NCI-H524 treated with DMSO at 0.1 percent for 48 hours (cell line): ENCODE data around the gene AGBL1.

ENCODE experiments used
- DNase-seq: peaks from one replicate; lab custom pipeline; 2025; lab: John Stamatoyannopoulos, UW

The AGBL1 gene

DNA sequence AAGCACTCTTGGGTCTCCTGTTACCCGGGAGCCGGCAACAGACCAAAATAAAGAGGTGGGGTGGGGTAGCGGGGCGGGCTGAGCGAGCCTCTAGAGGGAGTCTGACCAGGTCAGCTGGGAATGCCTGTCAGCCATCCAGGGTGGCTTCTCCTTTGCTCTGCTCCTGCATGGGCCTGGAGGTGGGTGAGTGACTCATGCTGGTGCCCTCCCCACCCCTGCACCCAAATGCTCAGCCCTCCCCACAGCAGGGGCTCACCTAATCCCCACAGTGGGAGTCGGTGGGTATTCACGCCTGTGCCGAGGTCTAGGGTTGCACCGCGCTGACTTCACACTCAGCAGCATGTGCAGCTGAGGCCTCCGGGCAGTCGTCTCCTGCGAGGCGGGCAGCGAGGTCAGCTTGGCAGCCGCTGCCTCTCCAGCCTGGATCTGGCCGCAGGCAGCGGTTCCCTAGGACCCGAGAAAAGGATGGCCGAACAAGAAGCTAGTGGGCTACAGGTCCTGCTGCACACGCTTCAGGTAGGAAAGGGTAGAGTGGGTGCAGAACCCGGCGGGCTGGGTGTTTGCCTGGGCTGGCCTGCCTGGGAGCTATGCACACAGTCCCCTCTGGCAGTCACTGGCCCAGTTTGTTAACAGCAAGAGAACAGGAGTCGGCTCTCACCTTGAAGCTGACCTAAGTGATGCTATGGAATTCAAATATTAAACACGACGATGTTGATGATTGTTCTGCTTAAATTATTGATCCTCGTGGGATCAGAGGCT is at the start of gene AGBL1:
Gene AGBL1, plus strand, starts transcription at position 364 of the 759 bp plus-strand sequence.
- no peak for DNase-seq

DNA sequence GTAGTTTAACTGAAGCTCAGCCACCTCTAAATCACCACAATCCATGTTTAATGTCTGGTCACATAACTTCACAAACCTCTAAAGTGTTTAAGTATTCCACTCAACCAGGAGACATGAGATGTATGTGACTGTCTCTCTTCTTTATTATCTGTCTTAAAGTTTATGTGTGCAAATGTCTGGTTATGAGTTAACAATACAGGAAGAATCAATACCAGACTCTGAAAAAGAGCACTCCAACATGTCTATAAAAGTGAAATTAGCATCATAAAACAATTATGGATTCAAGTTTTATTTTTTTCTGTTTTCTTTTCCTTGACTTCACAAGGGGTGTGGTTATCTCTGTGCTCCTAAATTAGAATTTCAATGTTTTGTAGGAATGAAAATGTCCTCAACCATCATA is 44.8 kb upstream of the AGBL1 start:
- no peak for DNase-seq

DNA sequence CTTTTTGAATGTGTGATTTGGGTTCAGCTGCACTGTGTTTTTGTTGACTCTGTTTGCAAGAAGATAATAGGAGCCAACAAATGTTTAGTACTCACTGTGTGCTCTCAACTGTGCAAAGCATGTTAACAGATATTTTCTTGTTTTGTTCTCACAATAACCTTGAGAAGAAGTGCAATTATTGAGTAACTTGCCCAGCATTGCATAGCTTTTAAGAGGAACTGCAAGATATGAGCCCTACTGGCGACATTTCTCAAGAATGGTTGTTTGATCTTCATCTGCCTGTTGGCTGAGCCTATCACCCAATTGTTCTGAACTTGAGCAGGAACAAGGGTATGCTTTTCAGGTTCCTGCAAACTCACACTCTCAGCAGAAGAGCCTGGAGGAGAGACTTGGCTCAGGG is 43.4 kb upstream of the AGBL1 start:
- no peak for DNase-seq

DNA sequence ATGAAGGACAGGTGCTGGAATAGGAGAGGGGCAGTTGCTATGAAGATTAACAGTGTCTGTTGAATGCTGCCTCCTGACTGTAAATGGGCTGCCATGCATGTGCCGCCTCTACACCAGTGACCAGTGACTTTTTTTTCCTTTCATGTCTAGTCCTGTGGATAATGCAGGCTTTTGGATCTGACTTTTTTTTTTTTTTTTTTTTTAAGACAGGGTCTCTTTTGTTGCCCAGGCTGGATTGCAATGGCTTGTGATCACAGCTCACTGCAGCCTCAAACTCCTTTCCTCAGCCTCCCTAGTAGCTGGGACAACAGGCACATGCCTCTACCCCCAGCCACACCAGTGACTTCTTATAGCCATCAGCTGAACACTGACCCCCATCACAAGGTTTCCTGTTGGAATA is 41.2 kb upstream of the AGBL1 start:
- DNase-seq, result no peak

DNA sequence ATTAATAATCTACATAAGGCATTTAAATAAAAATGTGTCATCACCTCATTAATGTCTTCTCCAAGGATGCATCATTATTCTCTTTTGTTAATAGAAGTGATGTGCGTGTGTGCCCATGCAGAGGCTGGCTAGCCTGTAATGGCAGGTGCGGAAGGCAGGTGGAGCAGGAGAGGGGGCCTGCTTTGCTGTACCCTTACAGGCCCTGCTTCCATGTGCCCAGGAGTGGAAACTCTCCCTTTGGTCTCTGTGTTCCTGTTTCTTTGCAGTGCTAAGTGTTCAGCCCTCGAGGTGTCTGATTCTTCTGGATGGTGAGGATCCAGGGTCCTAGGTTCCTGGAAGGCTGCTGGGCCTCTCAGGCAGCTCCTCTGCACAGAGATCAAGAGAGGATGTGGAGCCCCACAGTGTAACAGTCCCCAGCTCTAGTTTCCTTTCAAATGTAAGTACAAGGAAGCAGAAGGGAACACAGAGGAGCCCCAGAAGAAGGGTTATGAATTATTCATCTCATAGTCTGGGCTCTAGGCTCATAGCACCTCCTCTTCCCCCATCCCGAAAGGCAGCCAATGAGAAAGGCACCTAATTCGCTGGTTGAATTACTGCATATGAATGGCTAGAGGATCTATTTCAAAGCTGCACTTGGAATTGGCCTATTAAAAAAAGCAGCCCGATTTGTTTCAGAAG is 39.2 kb upstream of the AGBL1 start:
- DNase-seq, result no peak

DNA sequence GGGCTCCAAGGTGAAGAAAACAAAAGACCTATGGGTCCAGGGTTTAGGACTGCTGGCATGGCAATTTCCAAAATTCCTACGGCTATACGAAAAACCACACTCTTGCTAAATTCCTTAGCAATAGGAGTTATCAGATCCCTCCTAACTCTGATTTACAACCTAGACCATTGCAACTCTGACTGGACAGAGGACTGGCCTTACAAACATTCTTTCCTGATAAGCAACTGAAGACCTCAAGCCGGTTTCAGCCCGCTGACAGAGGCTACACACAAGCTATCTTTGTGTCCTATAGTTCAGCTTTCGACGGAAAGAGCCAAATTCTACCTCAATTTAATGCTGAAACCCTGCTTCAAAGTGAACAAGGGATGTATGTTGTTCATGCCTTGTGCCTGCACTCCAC is 38.3 kb upstream of the AGBL1 start:
- no peak for DNase-seq

DNA sequence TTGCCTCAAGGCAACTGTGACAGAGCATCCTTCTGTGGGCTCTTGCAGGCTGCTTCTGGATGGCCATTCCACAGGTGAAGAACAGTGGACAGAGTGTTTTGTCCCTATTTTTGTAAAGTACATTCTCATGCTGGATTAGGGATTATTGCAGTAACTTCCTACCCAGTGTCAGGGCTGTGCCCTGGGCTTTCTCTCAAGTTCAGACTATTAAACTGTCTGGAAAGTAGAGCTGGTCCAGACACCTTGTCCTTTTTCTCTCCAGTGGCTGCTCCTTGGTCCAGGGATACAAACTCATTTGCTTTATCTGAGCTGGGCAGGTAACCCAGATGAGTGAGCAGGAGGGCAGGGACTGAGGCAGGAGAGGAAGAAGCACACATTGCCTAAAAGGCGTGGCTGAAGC is 37.4 kb upstream of the AGBL1 start:
- DNase-seq, result no peak

DNA sequence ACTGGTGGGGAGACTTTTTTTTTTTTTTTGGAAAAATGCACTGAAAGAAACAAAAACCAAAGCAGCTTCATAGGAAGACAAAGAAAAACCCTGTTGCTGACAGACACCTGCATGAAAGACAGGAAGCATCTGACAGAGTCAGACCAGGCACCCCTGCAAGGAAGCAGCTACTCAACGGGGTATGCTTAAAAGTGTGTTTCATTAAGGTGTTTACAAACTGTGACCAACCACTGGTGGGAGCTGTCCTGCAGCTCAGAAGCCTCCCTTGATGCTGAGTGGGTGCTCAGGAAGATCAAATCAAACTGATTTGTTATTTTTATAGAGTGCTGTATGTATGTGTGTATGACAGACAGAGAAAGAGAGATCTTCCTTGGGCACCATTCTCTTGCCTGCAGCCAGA is 34.7 kb upstream of the AGBL1 start:
- peak; percentile 26 for DNase-seq

DNA sequence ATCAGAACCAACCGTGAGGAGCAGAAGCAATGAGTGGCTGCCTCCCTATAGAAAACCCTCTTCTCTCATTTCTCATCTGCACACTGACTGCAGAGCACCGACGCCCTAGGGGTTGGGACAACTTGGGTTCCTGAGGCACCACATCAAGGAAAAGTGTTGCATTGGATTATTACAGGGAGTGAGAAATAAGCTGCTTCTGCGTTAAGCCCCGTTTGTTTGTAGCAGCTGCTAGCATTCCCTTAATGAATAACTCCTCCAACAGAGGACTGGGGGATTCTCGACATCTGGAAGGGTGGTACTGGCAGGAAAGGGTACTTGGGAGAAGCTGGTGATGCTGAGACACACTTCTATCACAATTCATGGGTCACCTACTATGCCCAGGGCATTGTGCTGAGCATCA is 25.3 kb upstream of the AGBL1 start:
- peak; percentile 84 for DNase-seq

DNA sequence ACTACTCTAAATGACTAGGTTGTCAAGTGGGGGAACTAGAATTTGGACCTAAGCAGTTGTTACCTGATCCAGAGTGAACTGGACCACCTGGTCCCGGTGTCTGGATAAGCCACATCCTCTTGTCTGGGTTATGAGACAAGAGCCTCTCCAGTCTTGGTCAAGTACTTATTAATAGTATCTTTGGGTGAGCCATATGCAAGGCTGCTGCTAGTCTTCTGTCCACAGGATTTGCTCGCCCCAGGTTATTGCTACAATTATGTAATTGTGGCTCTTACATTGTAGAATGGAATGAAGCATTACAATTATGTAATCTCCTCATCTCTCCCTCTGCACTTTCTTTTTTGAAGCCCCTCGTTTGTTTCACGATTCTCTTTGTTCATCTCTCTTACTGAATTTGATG is 24.0 kb upstream of the AGBL1 start:
- DNase-seq, result peak; percentile 88

DNA sequence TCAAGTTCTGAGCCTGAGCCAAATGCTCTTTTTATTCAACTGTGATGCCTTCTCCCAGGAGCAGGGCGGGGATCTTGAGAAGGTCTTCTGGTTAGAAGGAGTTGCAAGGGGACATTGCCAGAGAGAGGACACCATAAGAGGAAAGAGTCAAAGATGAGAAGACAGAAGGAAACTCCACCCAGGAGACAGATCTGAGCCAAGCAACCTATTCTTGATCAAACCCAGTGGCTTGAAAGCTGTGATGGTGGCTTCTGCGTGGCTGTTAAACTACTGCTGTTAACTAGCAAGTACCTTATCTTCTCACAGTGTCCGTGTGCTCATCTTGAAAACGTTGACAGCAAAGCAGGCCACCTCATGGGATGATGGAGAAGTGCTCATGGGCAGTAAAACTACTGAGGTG is 19.8 kb upstream of the AGBL1 start:
- no peak for DNase-seq

DNA sequence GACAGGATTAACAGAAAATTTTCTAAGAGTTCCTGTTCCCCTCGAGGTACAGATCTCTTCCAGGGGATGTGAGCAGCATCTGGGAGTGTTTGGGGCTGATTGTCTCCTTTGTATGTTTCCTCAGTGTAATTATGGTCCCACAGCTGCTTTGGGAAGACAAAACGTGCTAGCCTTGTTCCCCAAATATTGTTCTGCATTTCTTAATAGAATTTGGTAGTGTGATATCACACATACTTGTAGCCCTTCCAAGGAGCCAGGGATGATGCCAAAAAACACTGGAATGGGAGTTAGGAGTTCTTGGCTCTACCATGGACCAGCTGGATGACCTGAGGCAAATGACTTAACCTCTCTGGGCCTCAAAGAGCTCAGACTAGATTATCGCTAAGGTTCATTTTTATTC is 19.0 kb upstream of the AGBL1 start:
- DNase-seq, result no peak

DNA sequence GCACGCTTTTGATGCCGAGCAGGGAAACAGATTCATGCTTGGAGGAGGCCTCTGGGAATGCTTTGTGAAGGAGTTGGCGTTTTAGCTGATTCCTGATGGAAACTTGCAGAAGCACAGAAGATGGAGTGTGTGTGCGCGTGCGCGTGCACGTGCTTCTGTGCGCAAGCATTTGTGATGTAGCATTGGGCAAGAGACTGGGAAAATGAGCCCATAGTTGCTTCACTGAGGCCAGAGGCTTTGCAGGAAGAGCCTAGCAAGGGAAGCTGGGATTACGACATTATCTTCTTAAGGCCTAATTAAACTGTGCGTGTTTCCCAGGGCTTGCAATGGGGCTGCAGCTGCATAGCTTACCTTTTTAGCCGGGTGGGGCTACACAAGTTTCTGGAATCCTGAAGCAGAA is 18.1 kb upstream of the AGBL1 start:
- DNase-seq, result no peak

DNA sequence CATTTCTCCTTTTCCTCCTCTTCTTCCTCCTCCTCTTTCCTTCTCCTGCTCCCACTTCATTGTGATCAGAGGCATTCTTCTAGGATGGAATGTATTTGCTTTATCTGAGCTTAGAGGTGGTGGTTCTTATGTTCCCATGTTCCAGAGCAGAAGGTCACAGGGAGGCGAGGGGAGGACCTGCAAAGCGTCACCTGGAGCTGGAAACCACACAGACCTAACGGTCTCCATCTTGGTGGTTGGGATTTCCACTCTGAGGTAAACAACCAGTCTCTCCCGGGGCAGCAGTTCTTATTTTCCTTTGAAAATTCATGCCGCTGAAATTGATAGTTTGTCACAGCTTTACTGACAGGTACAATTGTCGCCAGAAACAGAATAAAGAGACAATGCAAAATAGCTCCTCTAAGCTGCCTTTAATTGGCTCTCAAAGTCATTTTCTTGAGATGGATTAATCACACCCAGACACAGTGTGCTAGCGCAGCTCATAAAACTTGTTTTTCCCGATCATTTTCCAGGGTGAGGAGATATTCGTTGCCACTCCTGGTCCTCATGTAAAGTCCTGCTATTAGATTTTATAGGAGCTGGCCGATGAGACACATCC is 16.9 kb upstream of the AGBL1 start:
- DNase-seq, result no peak

DNA sequence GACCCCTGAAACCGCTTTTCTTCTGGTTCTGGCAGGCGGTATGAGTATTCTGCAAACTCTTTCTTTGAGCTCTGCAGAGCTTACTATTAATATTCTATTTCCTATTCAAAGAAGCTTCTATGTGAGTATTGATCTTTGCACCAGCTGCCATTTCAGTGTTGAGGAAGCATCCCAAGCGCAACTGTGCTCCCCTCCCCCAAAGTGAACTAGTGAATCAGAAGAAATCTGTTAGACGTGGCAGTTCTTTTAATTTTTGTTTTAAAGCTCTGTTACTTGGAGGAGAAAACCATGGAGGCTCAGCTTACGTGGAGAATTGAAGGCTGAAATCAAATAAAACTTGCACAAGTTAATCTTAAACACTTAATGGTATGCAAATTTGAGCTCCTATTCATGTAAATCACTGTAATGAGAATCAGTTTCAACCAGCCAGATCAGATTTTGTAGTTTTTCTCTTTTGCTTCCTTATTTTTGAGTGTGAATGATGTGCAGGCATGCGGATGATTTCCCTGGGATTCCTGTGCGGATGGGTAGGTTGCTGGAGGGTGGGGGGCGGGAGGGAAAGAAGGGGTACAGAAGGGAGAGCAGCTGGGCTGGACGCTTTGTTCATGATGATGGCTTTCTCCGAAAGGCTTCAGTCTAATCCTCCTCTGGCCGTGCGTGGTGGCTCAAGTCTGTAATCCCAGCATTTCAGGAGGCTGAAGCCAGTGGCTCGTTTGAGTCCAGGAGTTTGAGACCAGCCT is 16.1 kb upstream of the AGBL1 start:
- peak; percentile 67 for DNase-seq

DNA sequence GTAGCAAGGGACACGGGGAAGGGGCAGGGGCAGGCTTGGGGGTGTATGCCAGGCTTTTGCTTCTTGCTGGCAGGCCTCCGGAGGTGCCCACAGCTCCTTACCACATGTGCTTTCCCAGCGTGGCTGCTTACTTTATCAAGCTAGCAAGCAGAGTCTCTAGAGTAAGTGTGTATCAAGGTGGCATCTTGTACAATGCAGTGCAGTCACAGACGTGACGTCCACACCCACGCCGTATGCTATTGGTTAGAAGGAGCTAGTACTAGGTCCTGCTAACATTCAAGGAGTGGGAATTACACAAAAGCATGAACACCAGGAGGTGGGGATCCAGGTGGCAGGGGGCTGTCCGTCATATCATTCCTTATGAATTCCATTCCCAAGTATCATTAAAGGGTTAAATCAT is 15.3 kb upstream of the AGBL1 start:
- DNase-seq, result no peak

DNA sequence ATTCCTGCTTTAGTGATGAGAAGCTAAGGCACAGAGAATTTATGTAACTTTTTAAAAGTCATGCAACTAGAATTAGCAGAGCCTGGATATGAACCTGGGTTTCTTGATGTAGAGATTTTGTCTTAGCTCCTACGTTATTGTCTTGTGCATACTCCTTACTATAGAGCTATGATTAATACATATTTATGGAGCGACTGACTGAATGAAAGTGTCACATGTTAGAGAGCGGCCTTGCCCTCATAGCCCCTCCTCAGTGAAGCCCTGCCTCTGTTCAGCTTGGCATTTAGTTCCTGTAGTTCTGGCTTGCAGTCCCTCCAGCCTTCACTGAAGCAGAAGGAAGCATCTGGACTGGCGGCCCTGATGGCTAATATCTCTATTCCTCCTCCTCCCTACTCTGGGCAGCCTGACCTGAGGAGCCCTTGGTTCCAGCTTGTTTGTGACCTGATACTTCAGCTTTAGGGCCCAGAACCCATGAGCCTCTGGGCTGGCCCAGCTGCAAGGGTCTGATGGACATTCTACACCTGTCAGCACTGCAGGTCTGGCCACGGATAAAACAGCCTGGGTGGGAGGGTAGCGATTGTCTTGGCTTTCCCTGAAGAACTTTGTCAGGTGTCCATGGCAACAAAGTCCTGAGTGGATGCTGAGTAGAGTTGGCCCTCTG is 13.4 kb upstream of the AGBL1 start:
- no peak for DNase-seq

DNA sequence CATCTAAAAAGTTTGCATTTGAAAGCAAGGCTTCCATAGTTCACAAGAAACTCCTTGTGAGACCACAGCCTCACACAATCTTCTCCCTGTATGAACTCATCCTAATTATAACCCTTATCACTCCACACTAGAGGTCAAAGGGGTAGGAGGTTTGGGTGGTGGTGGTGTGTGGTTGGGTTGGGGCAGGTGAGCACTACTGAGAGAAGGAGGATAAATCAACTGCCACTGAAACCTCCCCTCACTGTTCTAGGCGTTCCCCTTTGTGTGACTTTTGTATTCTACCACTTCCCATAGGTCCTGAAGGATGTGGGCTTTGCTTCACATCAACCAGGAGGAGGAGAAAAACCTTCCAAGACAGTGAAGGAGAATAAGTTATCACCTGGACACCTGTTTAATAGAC is 6.4 kb upstream of the AGBL1 start:
- DNase-seq, result no peak

DNA sequence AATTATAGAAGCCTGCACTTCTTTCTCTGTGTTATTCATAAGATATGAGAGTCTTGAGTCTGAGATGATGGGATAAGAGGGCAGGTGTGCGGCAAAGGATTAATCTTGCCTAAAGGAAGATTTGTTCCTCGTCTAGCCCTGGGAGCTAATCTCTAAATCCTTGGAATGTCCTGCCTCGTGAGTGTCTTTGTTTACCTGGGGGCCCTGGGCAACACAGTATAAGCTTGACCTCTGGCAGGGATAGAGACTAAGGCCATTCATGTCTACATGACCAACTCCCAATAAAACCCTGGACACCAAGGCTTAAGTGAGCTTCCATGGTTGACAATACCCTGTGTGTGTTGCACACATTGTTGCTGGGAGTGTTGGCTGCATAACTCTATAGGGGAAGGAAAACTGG is 3.2 kb upstream of the AGBL1 start:
- DNase-seq, result peak; percentile 56

DNA sequence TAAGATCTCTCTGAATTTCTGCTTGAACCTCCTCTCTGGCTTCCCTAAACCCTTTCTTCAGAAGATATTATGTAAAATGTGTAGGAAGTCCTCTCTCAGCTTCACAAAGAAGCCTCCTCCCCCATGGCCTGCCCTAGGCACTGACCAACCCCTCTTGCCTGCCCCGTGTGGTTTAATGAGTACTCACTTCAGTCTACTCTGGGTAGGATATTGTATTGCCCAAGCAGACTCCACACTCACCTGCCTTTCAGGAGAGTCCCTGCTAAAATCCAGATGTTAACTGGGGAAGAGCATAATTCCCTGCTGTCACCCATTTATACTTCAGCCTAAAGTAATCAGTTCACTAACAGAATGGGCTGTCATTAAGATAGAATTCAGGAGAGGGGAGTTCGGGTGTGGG is 2.6 kb upstream of the AGBL1 start:
- DNase-seq, result no peak

DNA sequence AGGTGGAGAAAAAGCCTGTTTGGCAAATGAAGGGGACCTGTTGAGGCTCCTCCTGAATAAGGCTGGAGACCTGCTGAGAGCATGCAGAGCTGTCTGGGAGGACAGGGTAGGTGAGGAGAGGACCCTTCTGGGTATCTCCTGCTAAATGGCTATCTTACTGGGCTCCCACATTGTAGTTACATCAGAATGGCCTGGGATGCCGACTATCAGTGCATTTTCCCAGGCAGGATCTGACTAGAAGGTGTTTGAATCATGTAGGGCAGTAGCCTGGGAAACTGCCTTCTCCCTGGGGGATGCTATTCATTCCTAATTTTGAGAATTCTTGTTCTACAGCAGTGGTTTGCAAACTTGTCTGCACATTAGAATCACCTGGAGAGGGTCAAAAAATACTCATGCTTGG is 631 bp downstream of the AGBL1 start:
- no peak for DNase-seq
